ENCODE results near the gene KCNC4. TPM values are rescaled to one million over a fixed set of nuclear protein-coding genes. Genes with fewer than 3 reads are reported as not detected.

KCNC4 gene
- total RNA-seq, 2 donors from 2014 or later, result 8.7 to 8.8 TPM

DNA sequence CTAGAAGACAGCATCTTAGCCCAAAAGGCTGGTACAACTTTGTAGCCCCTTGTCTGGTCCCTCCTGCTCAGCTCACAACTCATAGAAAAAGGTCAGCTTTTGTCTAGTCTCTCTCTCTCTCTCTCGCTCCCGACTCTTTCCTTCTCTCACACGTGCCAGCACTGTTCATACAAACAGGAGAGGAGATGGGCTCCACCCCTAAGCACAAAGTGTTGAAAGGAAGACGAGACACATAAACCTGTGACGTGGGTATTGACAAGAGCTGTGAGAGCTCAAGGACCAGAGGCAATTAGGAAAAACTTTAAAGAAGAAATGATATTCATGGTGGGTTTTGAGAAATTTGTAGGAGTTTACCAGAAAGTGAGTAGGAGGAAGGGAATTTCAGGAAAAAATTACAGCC lies 23.6 kb upstream of the KCNC4 start:
- DNase-seq (no peak), ATAC-seq (peak in 1 of 2 donors; percentile 34)
- intact Hi-C loops (cut with DNase I), result no loop called here

DNA sequence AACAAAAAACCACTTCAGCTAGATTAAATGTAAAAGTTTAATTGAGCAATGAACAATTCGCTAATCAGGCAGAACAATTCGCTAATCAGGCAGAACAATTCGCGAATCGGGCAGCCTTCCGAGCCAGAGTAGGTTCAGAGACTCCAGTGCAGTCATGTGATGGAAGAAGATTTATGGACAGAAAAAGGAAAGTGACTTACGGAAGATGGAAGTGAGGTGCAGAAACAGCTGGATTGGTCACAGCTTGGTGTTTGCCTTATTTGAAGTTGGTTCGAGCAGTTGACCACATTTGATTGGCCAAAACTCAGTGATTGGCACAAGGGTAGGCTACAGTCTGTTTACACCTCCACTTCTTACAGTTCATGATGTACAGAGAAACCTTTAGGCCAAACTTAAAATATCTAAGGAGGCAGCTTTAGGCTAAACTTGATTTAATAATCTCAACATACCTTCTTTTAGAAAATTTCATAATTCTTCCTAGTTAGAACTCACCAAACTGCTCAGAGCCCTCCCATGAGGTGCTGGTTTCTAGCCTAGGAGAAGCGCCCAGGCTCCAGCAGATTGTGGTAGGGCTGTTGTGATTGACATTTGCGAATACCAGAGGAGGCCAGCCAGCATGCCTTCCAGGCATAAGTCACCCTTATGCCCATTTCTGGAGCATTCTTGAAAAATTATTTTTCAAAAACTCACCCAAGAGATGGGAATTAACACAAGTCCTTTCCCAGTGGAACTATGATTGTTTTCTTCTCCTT lies 22.8 kb upstream of the KCNC4 start:
- DNase-seq, result no peak
- peak; percentile 78 to 84 for ATAC-seq
- intact Hi-C loops (cut with DNase I), result no loop called here

- no peak for DNase-seq
- ATAC-seq, result peak; percentile 76 to 85
- intact Hi-C loops (cut with DNase I), result no loop called here
These were observed 22.0 kb upstream of the KCNC4 start for GRCh38 chr1:110188035-110188618.

- no peak for DNase-seq
- intact Hi-C loops (cut with DNase I), result no loop called here
- ATAC-seq, result no peak
These were observed 20.9 kb upstream of the KCNC4 start for GRCh38 chr1:110189181-110189580.

DNA sequence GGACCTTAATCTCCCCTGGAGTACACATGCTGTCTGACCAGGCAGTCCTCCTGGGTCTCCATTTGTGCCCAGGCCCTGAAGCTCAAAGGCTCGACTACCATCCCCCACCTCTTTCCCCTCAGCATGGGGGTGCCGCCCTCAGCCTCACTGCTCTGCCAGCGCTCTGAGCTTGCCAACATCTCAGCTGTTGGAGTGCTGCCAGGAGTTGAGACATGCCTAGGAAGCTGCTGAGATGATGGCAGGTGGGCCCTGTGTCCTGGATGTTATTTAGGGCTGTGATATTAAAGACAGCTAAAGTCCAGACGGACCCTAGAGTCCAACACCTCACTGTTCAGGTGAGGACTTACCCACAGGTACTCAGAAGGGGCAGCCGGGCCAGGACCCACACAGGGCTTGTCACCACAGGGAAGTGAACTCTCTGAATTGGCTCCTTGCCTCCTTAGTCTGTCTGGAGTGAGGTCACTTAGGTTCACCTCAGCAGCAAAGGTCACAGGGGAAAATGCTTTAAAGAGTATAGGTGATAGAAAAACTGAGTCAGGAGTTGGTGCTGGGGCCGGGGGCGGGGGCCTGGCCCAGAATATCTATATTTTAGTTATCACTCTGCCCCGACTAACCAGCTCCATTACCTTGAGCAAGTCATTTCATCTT lies 19.7 kb upstream of the KCNC4 start:
- ATAC-seq, result peak; percentile 18 to 44
- intact Hi-C loops (cut with DNase I), result no loop called here
- DNase-seq, result peak; percentile 46

DNA sequence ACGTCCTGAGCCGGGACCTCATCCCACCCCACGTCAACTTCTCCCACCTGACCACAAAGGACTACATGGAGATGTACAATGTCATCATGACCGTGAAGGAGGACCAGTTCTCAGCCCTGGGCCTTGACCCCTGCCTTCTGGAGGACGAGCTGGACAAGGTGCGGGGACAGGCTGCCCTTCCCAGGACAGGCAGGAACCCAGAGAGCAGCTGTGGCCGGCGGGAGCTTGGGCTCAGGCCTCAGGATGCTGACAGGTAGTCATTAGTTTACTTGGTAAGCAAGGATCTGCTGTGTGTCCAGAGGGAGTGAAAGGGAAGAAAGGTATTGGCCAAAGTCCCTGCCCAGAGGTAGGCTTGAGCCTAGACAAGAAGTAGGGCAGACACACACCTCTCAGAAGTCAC lies 17.6 kb upstream of the KCNC4 start:
- DNase-seq (no peak), ATAC-seq (no peak)
- intact Hi-C loops (cut with DNase I), result no loop called here

GRCh38 chr1:110195196-110195595 lies 14.9 kb upstream of the KCNC4 start:
- DNase-seq (no peak), ATAC-seq (no peak)
- intact Hi-C loops (cut with DNase I), result no loop called here

GRCh38 chr1:110196917-110197765 lies 13.0 kb upstream of the KCNC4 start:
- no peak for DNase-seq
- ATAC-seq, result peak; percentile 71 to 73

GRCh38 chr1:110197905-110198629 lies 12.0 kb upstream of the KCNC4 start:
- DNase-seq, result no peak
- ATAC-seq, result no peak
- intact Hi-C loops (cut with DNase I), result no loop called here

More at GRCh38 chr1:110196917-110197765, 13.0 kb upstream of the KCNC4 start:
- intact Hi-C loops (cut with DNase I), result no loop called here

- DNase-seq (no peak), ATAC-seq (no peak)
- intact Hi-C loops (cut with DNase I), result no loop called here
These were observed 11.4 kb upstream of the KCNC4 start for GRCh38 chr1:110198746-110199145.

GRCh38 chr1:110200190-110200589 lies 9.9 kb upstream of the KCNC4 start:
- no peak for DNase-seq
- intact Hi-C loops (cut with DNase I), result loop anchor here (5.0 to 10.0 kb wide), 2 partner anchors 262 to 295 kb away; no protein-coding TSS in a partner anchor
- no peak for ATAC-seq

- ATAC-seq, result no peak
- DNase-seq, result no peak
- intact Hi-C loops (cut with DNase I), result loop anchor here (5.0 to 10.0 kb wide), 2 partner anchors 262 to 294 kb away; no protein-coding TSS in a partner anchor
These were observed 9.4 kb upstream of the KCNC4 start for GRCh38 chr1:110200666-110201065.

DNA sequence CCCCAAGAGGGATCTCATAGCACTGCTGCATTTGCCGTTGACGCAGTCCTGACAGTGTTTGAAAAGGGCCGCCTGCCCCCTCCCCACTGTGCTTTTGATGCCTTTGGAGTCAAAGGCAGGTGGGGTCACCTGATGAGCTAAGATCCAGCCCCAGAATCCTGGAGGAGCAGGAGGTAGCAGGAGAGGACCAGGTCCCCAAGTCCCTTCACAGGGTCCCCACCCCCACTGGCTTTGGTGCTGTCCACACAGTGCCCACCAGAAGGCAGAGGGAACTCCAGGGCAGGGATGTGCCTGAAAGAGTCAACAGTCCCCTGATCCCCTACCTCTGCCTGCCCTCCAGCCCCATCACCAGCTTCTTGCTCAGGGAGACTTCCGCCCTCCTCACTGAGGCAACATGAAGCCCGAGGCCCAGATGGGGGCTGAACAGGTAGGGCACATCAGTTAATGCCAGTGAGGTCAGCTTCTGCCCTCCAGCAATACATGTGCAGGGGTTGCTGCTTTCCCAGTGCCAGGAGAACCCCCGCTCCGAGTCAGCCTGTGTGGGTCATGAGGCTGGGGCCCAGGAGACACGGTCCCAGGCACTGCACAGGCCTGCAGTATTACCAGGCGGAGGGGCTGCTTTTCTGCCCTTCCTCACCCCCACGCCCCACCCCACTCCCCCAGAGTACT lies 8.8 kb upstream of the KCNC4 start:
- no peak for ATAC-seq
- DNase-seq, result no peak
- intact Hi-C loops (cut with DNase I), result loop anchor here (5.0 to 10.0 kb wide), 2 partner anchors 261 to 294 kb away; no protein-coding TSS in a partner anchor

- ATAC-seq (peak; percentile 28 to 35), DNase-seq (no peak)
- intact Hi-C loops (cut with DNase I), result loop anchor here (5.0 to 10.0 kb wide), 2 partner anchors 259 to 292 kb away; no protein-coding TSS in a partner anchor
These were observed 7.0 kb upstream of the KCNC4 start for GRCh38 chr1:110203021-110203661.

DNA sequence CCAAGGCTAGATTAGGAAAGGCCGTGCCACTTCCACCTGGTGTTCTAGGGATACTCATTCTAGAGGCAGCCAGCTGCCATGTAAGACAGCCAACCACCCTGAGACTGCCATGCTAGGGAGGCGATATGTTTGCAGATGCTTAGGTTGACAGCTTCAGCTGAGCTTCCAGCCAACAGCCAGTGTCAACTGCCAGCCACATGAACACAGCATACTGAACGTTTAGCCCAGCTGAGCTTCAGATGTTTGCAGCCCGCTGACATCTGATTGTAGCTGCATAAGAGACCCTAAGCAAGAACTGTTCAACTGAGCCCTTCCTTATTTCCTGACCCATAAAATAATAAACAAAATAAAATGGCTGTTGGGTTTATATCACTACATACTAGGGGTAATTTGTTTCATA lies 5.0 kb upstream of the KCNC4 start:
- intact Hi-C loops (cut with DNase I), result loop anchor here in 1 of 2 donors (5.0 to 10.0 kb wide), 2 partner anchors 202 to 290 kb away; partner anchors contain the start of gene LAMTOR5
- no peak for DNase-seq
- ATAC-seq, result no peak

DNA sequence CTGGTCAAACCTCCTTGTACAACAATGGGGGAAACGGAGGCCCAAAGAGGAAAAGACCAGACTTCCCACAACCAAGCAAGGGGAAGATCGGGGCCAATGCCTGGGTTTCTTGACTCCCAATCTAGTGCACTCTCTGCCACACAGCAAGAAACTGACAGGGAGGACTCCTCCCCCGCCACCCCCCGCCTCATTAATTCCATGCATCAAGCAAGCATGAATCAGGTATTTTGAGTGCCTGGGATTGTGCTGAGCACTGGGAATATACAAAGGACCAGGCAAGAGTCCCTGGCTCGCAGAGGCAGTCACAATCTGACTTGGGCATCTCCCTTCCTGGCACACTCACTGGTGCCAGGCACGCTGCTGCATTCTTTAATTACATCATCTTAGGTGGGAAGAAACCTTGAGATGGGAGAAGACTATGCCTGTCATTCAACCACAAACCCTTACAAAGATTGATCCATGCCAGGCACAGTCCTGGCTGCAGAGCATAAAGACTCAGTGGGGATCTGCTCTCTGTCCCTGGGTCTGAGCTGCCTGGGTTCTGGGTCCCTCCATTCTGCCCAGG lies 4.4 kb upstream of the KCNC4 start:
- DNase-seq (no peak), ATAC-seq (peak in 1 of 2 donors; percentile 6)
- intact Hi-C loops (cut with DNase I), result loop anchor here in 1 of 2 donors (5.0 to 10.0 kb wide), 2 partner anchors 202 to 289 kb away; partner anchors contain the start of gene LAMTOR5

Measured in left cardiac atrium (tissue), 4 donors.